Esophagus squamous epithelium (tissue), 4 donors: ENCODE data around the gene CYTH2.

Experiments
- CTCF ChIP-seq, 6 experiments: fragments of 450-650 bp in 4 of 6; fragments of 200-600 bp in 2 of 6; sonication (generic) in 2 of 6; IDR thresholded peaks; one replicate each; pipeline ENCODE4 v1.5.1; 2016 to 2019; ENCODE audit warnings: antibody characterized with exemption in 6 of 6, mild to moderate bottlenecking in 4 of 6, moderate library complexity in 4 of 6
- POLR2A ChIP-seq, 4 donors: fragments of 450-650 bp; IDR thresholded peaks; one replicate each; pipeline ENCODE4 v1.6.1; 2017; ENCODE audit warnings: antibody characterized with exemption in 4 of 4, mild to moderate bottlenecking in 4 of 4, moderate library complexity in 3 of 4

DNA sequence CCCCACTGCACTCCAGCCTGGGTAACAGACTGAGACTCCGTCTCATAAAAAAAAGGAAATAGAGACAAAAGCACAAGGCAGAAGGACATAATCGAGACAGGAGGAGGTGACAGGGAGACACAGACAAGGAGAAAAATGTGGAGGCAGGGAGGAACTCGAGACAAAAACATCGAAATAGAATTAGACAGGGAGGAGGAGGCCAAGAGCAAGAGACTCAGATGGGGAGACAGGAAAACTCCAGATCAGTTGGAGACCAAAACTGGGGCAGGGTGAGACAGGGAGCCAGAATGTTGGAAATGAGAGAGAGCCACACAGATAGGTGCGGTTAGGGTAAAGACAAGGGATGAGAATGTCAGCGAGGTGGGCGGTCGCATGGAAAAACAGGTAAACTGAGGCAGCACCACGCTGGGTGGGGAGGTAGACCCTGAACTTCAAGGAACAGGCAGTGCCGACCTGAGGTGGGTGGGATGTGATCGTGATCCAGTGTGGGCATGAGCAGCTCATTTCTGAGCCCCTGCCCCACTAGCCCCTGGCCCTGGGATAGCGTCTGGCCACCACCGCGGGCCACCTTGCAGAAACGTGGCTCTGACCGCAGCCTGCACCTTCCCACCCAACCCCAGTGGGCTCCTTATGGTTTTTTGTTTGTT, 15.2 kb downstream of the CYTH2 start:
- TF ChIP-seq POLR2A (IDR thresholded peaks at IDR 0.05) (no peak), CTCF (IDR thresholded peaks at IDR 0.05) (no peak)
